Measurements from ENCODE around the gene IQCE.

Gene IQCE

GRCh38 chr7:2545746-2546425 lies 12.9 kb upstream of the IQCE start:
- 97% methylated on average over 20 of the region's 20 CpGs for WGBS
- H3K14ac ChIP-seq (ENCODE audit: low read length in 2 of 2), result no peak overlapping the region

DNA sequence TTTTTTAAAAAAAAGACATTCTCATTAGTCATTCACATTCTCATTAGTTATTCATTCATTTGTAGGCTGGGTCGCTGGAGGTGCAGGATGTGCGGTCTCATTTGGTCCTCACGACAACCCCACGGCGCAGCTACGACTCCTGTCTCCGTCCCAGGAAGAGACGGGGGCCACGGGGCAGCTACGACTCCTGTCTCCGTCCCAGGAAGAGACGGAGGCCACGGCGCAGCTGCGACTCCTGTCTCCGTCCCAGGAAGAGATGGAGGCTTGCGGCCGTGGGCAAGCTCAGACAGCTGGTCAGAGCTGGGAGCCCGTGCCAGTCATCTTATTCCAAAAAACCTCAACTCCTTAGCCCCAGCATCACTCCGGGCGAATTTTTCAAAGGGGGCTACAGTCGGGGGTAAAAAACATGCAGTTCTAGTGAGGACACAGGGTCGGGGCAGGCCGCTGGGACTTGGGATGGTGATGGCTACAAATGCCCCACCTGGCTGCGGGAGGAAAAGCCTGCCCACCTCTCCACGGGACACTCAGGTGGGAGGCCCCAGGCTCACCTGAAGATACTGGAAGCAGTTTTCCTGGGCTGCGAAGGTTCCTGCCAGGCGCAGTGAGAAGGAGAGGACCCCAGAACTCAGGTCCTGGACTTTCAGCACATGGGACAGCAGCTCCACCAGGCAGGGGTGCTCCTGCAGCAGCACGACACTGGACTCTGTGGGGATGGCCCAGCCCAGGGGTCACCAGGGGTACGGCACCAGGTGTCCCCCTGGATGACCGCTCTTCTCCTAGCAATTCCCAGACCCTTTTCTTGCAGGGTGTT lies 11.8 kb upstream of the IQCE start:
- no peak overlapping the region for H4K91ac ChIP-seq (ENCODE audit: low read length)
- H3K27ac ChIP-seq (ENCODE audit: low read length, poor library complexity, severe bottlenecking), result no peak overlapping the region
- H2BK15ac ChIP-seq (ENCODE audit: low read depth, poor library complexity, severe bottlenecking), result no peak overlapping the region
- no peak overlapping the region for H3K9ac ChIP-seq (ENCODE audit: low read length)
- no peak overlapping the region for H2BK12ac ChIP-seq (ENCODE audit: low read length in 2 of 2)
- 96% methylated on average over 31 of the region's 31 CpGs for WGBS
- no peaks in the 10 kb centered on the region for H3K9me3 ChIP-seq (ENCODE audit: control insufficient read depth, low read length)
- no peak for DNase-seq
- H3K27me3 ChIP-seq (ENCODE audit: control insufficient read depth in 1 of 2, insufficient read depth in 1 of 2, low read length in 2 of 2), result no peaks in the 10 kb centered on the region
- H3K4me2 ChIP-seq (ENCODE audit: low read length, poor library complexity, severe bottlenecking), result no peak overlapping the region
- no peaks in the 10 kb centered on the region for H3K4me1 ChIP-seq (ENCODE audit: control insufficient read depth, insufficient read depth, low read depth, low read length)
- no peak overlapping the region for H3K14ac ChIP-seq (ENCODE audit: low read length in 2 of 2)
- no peak overlapping the region for H2AFZ ChIP-seq (ENCODE audit: low read depth, low read length)
- H4K8ac ChIP-seq (ENCODE audit: low read length), result no peak overlapping the region
- H3K18ac ChIP-seq (ENCODE audit: low read depth in 1 of 2, low read length in 2 of 2), result no peak overlapping the region
- no peak overlapping the region for H3K4ac ChIP-seq (ENCODE audit: low read depth in 1 of 2, low read length in 2 of 2)
- peaks cover 65 to 66% of the 10 kb centered on the region in 2 experiments for H3K36me3 ChIP-seq (ENCODE audit: control insufficient read depth in 1 of 2, insufficient read depth in 2 of 2, low read depth in 1 of 2, low read length in 2 of 2)
- H3K23ac ChIP-seq (ENCODE audit: low read length in 2 of 2), result no peak overlapping the region
- no peak overlapping the region for H2BK5ac ChIP-seq (ENCODE audit: low read depth, low read length, poor library complexity, severe bottlenecking)
- H3K79me1 ChIP-seq (replicated peaks; ENCODE audit: low read length, poor library complexity, severe bottlenecking), result peaks cover 22% of the 10 kb centered on the region
- no peak overlapping the region for H2BK120ac ChIP-seq (ENCODE audit: low read depth, low read length)
- H2AK5ac ChIP-seq (ENCODE audit: low read length, severe bottlenecking), result no peak overlapping the region
- no peak overlapping the region for H3K4me3 ChIP-seq (ENCODE audit: insufficient read depth in 1 of 2, low read depth in 1 of 2, low read length in 2 of 2)

More at GRCh38 chr7:2545746-2546425, 12.9 kb upstream of the IQCE start:
- no peak overlapping the region for H3K18ac ChIP-seq (ENCODE audit: low read depth in 1 of 2, low read length in 2 of 2)
- DNase-seq, result no peak
- no peak overlapping the region for H3K23ac ChIP-seq (ENCODE audit: low read length in 2 of 2)
- H3K4ac ChIP-seq (ENCODE audit: low read depth in 1 of 2, low read length in 2 of 2), result no peak overlapping the region
- H3K4me1 ChIP-seq (ENCODE audit: control insufficient read depth, insufficient read depth, low read depth, low read length), result no peaks in the 10 kb centered on the region
- no peaks in the 10 kb centered on the region for H3K27me3 ChIP-seq (ENCODE audit: control insufficient read depth in 1 of 2, insufficient read depth in 1 of 2, low read length in 2 of 2)
- no peak overlapping the region for H4K8ac ChIP-seq (ENCODE audit: low read length)
- no peak overlapping the region for H2BK15ac ChIP-seq (ENCODE audit: low read depth, poor library complexity, severe bottlenecking)
- peaks cover 66 to 72% of the 10 kb centered on the region in 2 experiments for H3K36me3 ChIP-seq (ENCODE audit: control insufficient read depth in 1 of 2, insufficient read depth in 2 of 2, low read depth in 1 of 2, low read length in 2 of 2)
- no peak overlapping the region for H3K9ac ChIP-seq (ENCODE audit: low read length)
- no peak overlapping the region for H4K91ac ChIP-seq (ENCODE audit: low read length)
- no peak overlapping the region for H3K4me3 ChIP-seq (ENCODE audit: insufficient read depth in 1 of 2, low read depth in 1 of 2, low read length in 2 of 2)
- H2BK12ac ChIP-seq (ENCODE audit: low read length in 2 of 2), result no peak overlapping the region
- H2AK5ac ChIP-seq (ENCODE audit: low read length, severe bottlenecking), result no peak overlapping the region
- H3K27ac ChIP-seq (ENCODE audit: low read length, poor library complexity, severe bottlenecking), result no peak overlapping the region
- no peak overlapping the region for H2BK120ac ChIP-seq (ENCODE audit: low read depth, low read length)
- no peaks in the 10 kb centered on the region for H3K9me3 ChIP-seq (ENCODE audit: control insufficient read depth, low read length)
- H2BK5ac ChIP-seq (ENCODE audit: low read depth, low read length, poor library complexity, severe bottlenecking), result no peak overlapping the region
- no peak overlapping the region for H2AFZ ChIP-seq (ENCODE audit: low read depth, low read length)
- no peak overlapping the region for H3K4me2 ChIP-seq (ENCODE audit: low read length, poor library complexity, severe bottlenecking)
- peaks cover 19% of the 10 kb centered on the region for H3K79me1 ChIP-seq (replicated peaks; ENCODE audit: low read length, poor library complexity, severe bottlenecking)

- H3K18ac ChIP-seq (ENCODE audit: low read depth in 1 of 2, low read length in 2 of 2), result no peak overlapping the region
- H3K4me1 ChIP-seq (ENCODE audit: control insufficient read depth, insufficient read depth, low read depth, low read length), result peaks cover 16% of the 10 kb centered on the region
- no peak overlapping the region for H3K23ac ChIP-seq (ENCODE audit: low read length in 2 of 2)
- H3K27me3 ChIP-seq (ENCODE audit: control insufficient read depth in 1 of 2, insufficient read depth in 1 of 2, low read length in 2 of 2), result no peaks in the 10 kb centered on the region
- WGBS, result 99% methylated on average over 8 of the region's 8 CpGs
- no peaks in the 10 kb centered on the region for H3K9me3 ChIP-seq (ENCODE audit: control insufficient read depth, low read length)
- H2AFZ ChIP-seq (ENCODE audit: low read depth, low read length), result no peak overlapping the region
- no peak overlapping the region for H2BK120ac ChIP-seq (ENCODE audit: low read depth, low read length)
- H3K36me3 ChIP-seq (ENCODE audit: control insufficient read depth in 1 of 2, insufficient read depth in 2 of 2, low read depth in 1 of 2, low read length in 2 of 2), result peaks cover 31 to 49% of the 10 kb centered on the region in 2 experiments
- no peak overlapping the region for H2BK12ac ChIP-seq (ENCODE audit: low read length in 2 of 2)
- H2BK15ac ChIP-seq (ENCODE audit: low read depth, poor library complexity, severe bottlenecking), result peak overlapping the region; percentile 49
- no peak overlapping the region for H3K4ac ChIP-seq (ENCODE audit: low read depth in 1 of 2, low read length in 2 of 2)
- H3K4me3 ChIP-seq (ENCODE audit: insufficient read depth in 1 of 2, low read depth in 1 of 2, low read length in 2 of 2), result no peak overlapping the region
- no peak overlapping the region for H2AK5ac ChIP-seq (ENCODE audit: low read length, severe bottlenecking)
- H3K27ac ChIP-seq (ENCODE audit: low read length, poor library complexity, severe bottlenecking), result no peak overlapping the region
- H3K79me1 ChIP-seq (replicated peaks; ENCODE audit: low read length, poor library complexity, severe bottlenecking), result peaks cover 32% of the 10 kb centered on the region
- no peak overlapping the region for H3K4me2 ChIP-seq (ENCODE audit: low read length, poor library complexity, severe bottlenecking)
- no peak for DNase-seq
- H4K8ac ChIP-seq (ENCODE audit: low read length), result no peak overlapping the region
- no peak overlapping the region for H4K91ac ChIP-seq (ENCODE audit: low read length)
- no peak overlapping the region for H2BK5ac ChIP-seq (ENCODE audit: low read depth, low read length, poor library complexity, severe bottlenecking)
- no peak overlapping the region for H3K14ac ChIP-seq (ENCODE audit: low read length in 2 of 2)
- no peak overlapping the region for H3K9ac ChIP-seq (ENCODE audit: low read length)
Measured at GRCh38 chr7:2551418-2551817, 7.4 kb upstream of the IQCE start.

DNA sequence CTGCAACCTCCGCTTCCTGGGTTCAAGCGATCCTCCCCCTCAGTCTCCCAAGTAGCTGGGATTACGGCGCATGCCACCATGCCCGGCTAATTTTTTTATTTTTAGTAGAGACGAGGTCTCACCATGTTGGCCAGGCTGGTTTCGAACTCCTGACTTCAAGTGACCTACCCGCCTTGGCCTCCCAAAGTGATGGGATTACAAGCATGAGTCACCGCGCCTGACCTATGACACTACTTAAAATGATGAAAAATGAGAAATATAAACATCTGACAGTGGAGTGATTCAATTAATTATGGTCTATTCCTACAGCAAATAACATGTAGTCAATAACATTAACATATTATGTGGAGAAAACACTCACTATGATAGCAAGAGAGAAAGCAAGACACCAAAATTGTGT lies 5.7 kb upstream of the IQCE start:
- no peak for DNase-seq
- Histone ChIP-seq H2BK12ac (ENCODE audit: low read length in 2 of 2) (no peak overlapping the region), H3K18ac (ENCODE audit: low read depth in 1 of 2, low read length in 2 of 2) (no peak overlapping the region), H3K79me1 (replicated peaks; ENCODE audit: low read length, poor library complexity, severe bottlenecking) (peaks cover 21% of the 10 kb centered on the region), H3K14ac (ENCODE audit: low read length in 2 of 2) (no peak overlapping the region), H2BK15ac (ENCODE audit: low read depth, poor library complexity, severe bottlenecking) (no peak overlapping the region), H3K36me3 (ENCODE audit: control insufficient read depth in 1 of 2, insufficient read depth in 2 of 2, low read depth in 1 of 2, low read length in 2 of 2) (peaks cover 21 to 35% of the 10 kb centered on the region in 2 experiments), H2AK5ac (ENCODE audit: low read length, severe bottlenecking) (no peak overlapping the region), H2BK120ac (ENCODE audit: low read depth, low read length) (no peak overlapping the region), H3K23ac (ENCODE audit: low read length in 2 of 2) (no peak overlapping the region), H3K9ac (ENCODE audit: low read length) (no peak overlapping the region), H3K27ac (ENCODE audit: low read length, poor library complexity, severe bottlenecking) (no peak overlapping the region), H3K4me3 (ENCODE audit: insufficient read depth in 1 of 2, low read depth in 1 of 2, low read length in 2 of 2) (no peak overlapping the region), H4K91ac (ENCODE audit: low read length) (no peak overlapping the region), H4K8ac (ENCODE audit: low read length) (no peak overlapping the region), H3K9me3 (ENCODE audit: control insufficient read depth, low read length) (no peaks in the 10 kb centered on the region), H3K4me1 (ENCODE audit: control insufficient read depth, insufficient read depth, low read depth, low read length) (peaks cover 16% of the 10 kb centered on the region), H3K4me2 (ENCODE audit: low read length, poor library complexity, severe bottlenecking) (no peak overlapping the region), H2BK5ac (ENCODE audit: low read depth, low read length, poor library complexity, severe bottlenecking) (no peak overlapping the region), H3K4ac (ENCODE audit: low read depth in 1 of 2, low read length in 2 of 2) (no peak overlapping the region), H2AFZ (ENCODE audit: low read depth, low read length) (no peak overlapping the region), H3K27me3 (ENCODE audit: control insufficient read depth in 1 of 2, insufficient read depth in 1 of 2, low read length in 2 of 2) (no peaks in the 10 kb centered on the region)
- 96% methylated on average over 8 of the region's 10 CpGs for WGBS
